Hematopoietic multipotent progenitor cell treated with erythropoietin and hydrocortisone succinate and interleukin-3 and kit ligand, for 4 days (in vitro differentiated cells): ENCODE data around the gene HNRNPLL.

Source experiments
- DNase-seq: peaks from one replicate; pipeline ENCODE4 v3.0.0-alpha.2; 2015

HNRNPLL gene

DNA sequence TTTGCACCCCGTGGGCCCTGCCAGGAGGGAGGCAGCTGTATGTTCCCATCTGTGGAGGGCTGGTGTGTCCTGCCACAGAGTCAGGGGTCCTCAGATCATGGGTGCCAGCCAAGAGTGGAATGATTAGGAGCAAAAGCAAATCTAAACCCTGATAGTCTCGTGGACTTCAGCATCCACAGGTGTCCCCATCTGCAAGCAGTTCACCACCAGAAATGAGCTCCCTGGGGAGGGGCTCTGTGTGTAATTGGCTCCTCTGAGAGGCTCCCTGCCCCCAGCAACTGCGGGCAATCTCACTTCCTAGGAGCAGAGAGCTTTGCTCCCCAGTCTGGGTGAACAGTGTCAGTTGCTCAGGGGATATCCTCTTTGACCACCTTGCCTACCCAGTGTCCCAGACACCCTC, 78.1 kb downstream of the HNRNPLL start:
- DNase-seq = no peak

DNA sequence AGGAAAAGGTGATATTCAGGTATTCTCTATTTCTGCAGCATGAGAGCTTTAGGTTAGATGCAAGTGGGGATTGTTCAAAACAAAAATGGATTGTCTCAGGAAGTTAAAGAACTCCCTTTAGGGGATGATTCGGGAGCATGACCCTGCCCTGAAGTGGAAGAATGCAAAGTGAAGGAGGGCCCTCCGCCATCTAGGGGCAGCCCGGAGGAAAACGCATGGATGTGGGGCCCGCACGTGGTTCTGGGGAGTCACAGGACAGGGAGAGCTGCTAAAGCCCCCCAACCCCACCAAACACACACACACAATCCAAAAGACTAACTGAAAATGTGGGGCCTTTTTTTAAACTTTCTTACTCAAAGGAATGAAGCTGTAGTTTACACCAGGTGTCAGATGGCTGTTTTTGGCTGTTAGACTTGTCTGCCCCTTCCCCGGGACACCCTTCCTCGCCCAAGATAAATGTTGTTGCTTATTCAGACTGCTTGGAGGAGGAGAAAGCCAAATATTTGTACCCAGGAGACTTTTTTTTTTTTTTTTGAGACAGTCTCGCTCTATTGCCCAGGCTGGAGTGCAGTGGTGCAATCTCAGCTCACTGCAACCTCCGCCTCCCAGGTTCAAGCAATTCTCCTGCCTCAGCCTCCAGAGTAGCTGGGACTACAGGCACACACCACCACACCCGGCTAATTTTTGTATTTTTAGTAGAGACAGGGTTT, 78.8 kb downstream of the HNRNPLL start:
- DNase-seq = peak; percentile 31

DNA sequence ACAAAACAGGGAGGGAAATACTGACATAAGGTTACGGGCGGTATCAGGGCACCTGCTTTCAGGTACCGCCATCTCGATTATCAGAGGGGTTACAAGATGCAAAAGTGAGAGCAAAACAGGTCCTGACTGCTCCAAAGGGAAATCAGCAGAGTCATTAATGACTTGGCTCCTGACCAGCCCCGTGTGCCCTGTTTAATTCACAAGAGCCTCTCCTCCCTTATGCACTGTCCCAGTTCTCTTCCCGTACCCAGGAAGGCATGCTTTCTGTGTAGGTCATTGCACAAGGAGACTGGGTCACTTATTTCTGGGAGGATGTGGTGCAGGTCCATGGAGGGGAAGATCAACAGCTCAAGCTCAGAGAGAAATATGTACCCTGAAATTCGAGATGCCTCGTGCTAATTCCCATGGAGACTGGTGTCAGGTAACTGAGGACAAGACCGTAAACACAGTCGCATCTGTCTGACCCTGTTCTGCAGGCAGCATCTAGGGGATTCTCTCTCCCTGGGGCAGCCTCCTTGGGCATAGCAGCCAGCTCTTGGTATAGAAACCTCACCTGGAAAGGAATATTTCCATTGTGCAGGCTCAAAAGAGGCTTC, 79.9 kb downstream of the HNRNPLL start:
- DNase-seq = no peak

DNA sequence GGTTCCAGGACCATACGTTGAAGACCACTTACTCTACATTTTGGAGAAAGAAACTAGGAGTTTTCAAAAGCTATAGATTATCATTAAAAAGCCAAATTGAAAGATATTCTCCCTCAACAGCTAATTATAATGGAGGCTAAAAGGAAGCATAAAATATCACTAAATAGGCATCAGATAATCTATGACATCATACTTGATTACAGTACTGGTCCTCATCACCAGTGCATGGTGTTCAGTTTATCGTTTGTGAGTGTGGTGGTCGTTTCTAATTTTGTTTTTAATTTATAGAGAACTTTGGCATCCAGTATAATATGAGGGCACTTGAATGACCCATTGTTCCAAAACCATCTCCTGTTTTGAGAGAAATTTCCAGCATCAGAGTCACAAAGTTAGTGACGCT, 80.9 kb downstream of the HNRNPLL start:
- DNase-seq = no peak

DNA sequence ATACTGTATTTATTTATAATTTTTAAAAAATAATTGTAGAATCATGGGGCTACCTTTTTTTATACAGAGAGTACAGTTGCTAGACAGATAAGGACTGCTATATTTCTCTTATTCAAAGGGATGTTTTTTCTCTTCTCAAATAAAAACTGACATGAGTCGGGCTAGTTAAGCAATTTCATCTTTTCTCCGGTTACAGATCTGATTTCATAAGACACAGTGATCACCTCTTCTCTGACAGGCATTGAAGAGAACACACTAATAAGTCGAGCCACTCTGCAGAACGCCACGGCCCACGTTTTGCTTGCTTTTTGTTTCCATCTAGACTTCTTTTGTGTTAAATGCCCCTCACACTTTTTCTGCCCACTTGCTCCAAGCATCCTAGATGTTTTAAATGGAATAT, 85.4 kb downstream of the HNRNPLL start:
- no peak for DNase-seq

DNA sequence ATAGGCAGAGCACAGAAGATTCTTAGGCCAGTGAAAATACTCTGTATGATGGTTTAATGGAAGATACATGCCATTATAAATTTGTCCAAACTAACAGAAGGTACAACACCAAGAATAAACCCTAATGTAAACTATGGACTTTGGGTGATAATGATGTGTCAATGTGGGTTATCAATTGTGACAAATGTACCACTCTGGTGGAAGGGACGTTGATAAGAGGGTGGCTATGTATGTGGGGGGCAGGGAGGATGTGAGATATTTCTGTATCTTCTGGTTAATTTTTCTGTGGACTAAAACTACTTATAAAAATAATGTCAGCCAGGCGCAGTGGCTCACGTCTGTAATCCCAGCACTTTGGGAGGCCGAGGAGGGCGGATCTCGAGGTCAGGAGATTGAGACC, 86.2 kb downstream of the HNRNPLL start:
- DNase-seq = peak; percentile 27

DNA sequence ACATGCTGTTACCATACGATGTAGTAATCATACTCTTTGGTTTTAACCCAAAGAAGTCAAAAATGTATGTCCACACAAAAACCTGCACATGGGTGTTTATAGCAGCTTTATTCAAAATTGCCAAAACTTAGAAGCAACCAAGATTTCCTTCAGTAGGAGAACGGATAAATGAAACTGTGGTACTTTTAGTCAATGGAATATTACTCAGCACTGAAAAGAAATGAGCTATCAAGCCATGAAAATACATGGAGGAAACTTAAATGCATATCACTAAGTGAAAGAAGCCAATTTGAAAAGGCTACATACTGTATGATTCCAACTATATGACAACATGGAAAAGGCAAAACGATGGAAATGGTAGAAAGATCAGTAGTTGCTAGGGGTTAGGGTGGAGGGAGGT, 86.6 kb downstream of the HNRNPLL start:
- no peak for DNase-seq

DNA sequence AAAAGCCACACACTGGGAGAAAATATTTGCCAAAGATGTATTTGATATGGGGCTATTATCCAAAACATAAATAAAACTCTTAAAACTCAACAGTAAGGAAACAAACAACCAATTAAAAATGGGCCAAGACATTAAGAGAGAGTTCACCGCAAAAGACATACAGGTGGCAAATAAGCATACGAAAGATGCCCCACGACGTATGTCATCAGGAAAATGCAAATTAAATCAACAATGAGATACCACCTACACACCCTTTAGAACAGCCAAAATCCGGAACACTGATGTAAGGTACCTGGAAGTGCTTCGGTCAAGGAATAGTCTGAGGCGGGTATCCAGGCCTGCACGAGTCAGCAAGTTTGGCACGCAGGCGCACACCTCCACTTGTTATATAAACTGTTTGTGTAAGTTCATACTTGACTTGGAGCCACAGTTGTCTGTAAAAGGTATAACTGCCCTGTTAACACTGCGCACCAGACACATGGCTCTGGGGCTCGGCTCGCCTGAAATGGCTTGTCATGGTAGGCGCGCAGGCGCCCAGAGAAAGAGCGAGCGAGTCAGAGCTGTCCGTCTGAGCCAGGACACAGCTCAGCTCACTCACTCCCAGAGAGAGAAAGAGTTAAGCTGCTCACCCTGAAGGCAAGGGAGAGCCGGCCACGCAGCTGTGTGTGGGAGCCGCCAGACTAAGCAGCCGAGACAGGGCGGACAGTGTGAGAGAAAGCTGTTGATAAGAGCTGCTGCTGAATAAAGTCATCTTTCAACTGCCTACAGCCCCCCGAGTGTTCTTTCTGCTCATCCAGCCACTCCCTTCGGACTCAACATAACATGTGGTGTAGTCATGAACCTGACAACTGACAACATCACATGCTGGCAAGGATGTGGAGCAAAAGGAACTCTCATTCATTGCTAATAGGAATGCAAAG, 87.3 kb downstream of the HNRNPLL start:
- peak; percentile 47 for DNase-seq

DNA sequence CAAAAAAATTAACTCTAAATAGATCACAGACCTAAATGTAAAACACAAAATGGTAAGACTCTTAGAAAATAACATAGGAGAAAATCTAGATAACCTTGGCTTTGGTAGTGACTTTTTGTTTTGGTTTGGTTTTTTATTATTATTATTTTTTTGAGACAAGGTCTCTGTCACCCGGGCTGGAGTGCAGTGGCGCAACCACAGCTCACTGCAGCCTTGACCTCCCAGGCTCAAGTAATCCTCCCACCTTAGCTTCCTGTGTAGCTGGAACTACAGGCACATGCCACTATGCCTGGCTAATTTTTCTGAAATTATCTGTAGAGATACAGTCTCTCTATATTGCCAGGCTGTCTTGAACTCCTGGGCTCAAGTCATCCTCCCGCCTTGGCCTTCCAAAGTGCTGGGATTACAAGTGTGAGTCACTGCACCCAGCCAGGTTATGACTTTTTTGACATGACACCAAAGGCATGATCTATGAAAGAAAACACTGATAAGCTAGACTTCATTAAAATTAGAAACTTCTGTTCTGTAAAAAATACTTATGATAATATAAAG, 88.0 kb downstream of the HNRNPLL start:
- DNase-seq = no peak

DNA sequence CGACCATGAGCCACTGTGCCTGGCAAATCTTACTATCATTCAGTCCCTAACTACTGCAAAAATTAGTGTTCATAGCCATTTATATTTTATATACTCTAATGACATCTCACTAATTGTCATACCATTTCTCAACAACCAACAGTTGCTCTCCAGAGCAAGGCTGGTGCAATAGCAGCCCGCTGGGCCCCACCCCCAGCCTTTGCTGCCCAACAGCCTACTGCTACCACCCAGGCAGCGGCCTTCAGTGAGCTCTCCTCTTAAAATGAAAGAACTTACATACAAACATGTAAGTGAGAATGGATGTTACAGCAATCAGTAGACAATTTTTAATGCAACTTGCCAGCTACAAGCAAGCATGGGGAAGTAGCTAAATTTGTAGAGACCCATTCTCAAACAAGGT, 90.5 kb downstream of the HNRNPLL start:
- DNase-seq = peak; percentile 41
